Activated CD8-positive, alpha-beta memory T cell treated with anti-CD3 and anti-CD28 coated beads, Interleukin-2, amount 50 U/mL, for 24 hours (primary cell): ENCODE data around the gene GLTP.

Source experiments
- DNase-seq: peaks from one replicate; pipeline ENCODE4 v3.0.0-alpha.2; 2020; ENCODE audit errors: extremely low read depth

The GLTP gene

DNA sequence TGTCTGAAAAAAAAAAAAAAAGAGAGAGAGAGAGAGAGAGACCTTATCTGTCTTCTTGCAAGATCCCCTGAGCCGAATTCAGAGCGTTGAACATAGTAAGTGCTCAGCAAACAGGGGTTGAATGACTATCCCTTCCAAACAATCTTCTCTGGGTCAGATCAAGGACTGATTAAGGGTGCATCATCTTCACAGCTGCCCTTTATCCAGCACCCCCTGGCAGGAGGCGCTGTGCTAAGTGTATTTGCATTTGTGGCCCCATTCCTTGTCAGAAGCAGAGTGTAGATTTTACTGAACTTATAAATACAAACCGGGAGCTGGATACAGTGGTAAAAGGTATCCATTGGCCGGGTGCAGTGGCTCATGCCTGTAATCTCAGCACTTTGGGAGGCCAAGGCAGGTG is 38.3 kb downstream of the GLTP start:
- no peak for DNase-seq

- no peak for DNase-seq
Observed at GRCh38 chr12:109841356-109841755, 39.0 kb downstream of the GLTP start.

GRCh38 chr12:109840305-109841074 is 39.9 kb downstream of the GLTP start:
- DNase-seq, result no peak

DNA sequence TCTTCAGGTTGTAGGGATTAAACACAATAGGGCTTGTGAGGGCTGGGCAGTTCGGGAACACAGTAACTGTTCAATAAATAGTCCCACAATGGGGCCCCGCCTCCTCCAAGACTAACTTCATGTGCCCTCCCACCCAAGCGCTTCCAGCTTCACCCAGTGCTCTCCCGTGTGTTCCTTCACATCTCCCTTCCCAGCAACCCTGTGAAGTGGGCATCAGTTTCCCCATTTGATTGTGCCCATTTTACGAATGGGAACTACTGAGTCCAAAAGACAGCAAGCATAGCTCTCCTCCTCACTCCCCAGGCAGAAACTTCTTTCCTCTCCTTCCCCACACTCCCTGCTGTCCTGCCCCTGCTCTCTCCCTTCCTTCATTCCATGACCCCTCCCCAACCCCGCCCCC is 40.9 kb downstream of the GLTP start:
- no peak for DNase-seq

DNA sequence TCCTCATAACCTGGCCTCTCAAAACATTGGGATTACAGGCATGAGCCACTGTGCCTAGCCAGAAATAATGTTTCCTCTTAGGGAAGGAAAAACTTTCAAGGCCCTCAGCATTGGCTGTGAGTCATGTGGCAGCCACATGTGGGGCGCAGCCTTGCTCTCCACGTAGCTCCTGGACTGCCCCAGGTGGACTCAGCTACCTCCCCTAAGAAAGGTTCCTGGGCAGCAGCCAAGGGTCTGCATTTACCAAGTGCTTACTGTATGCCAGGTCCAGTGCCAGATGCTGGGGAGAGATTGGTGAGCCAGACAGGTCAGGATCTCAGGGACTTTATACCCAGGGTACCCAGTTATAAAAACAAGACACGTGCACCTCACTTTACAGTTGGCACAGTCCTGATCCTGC is 43.4 kb downstream of the GLTP start:
- DNase-seq, result no peak

DNA sequence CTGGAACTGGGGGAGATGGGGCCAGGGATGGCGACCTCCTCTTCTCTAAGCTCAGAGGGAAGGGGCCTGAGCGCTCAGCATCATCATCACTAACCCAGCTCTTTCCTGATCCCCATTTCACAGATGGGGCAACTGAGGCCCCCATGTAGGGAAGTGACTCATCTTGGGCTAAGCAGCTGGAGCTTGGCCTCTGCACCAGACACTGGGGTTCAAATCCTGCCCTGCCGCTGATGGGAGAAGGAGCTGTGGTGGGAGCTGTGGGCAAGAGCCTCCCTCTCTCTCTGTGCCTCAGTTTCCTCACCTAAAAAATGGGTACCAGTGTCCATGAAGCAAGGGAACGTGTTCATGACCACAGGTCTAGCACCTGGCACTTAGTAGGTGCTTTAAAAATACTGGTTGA is 44.5 kb downstream of the GLTP start:
- DNase-seq, result no peak

GRCh38 chr12:109833307-109834189 is 46.8 kb downstream of the GLTP start, which contains the start of gene TRPV4:
Gene TRPV4 (minus strand): TSS chr12:109833398. CDS start chr12:109814796, 18,602 bp downstream.
- DNase-seq, result no peak

GRCh38 chr12:109832541-109833306 is 47.6 kb downstream of the GLTP start:
- no peak for DNase-seq

- DNase-seq, result no peak
Observed at GRCh38 chr12:109831929-109832328, 48.4 kb downstream of the GLTP start.

- no peak for DNase-seq
Observed at GRCh38 chr12:109831365-109831764, 49.0 kb downstream of the GLTP start.

DNA sequence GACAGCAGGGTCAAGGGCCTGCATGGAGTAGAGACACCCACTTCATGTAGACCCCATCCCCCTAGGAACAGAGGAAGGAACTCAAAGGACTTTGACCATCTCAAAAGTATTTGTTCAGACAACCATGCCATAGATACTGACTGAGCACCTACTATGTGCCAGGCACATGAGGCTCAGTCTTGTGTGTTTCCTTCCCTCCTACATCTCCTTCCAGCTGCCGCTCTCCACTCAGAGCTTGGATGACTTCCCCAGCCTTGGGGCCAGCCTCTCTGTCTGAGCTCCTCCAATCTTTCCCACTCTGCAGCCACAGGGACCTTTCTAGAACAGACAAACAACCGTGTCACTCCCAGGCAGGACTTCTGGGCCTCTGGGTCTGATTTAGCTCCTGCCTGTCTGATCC is 49.6 kb downstream of the GLTP start:
- no peak for DNase-seq

- no peak for DNase-seq
Observed at GRCh38 chr12:109830267-109830666, 50.1 kb downstream of the GLTP start.

DNA sequence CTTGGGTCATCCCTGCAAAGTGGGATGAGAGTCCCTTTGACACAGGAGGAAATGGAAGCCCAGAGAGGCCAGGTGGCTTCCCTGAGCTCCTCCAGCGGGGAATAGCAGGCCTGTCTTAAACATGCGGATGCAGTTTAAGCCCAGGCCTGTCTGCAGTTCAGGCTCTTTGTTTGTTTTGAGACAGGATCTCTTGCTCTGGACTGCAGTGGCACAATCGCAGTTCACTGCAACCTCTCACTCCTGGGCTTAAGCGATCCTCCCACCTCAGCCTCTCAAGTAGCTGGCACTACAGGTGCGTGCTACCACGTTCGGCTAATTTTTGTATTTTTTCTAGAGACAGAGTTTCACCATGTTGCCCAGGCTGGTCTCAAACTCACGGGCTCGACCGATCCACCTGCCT is 50.7 kb downstream of the GLTP start:
- DNase-seq, result no peak

DNA sequence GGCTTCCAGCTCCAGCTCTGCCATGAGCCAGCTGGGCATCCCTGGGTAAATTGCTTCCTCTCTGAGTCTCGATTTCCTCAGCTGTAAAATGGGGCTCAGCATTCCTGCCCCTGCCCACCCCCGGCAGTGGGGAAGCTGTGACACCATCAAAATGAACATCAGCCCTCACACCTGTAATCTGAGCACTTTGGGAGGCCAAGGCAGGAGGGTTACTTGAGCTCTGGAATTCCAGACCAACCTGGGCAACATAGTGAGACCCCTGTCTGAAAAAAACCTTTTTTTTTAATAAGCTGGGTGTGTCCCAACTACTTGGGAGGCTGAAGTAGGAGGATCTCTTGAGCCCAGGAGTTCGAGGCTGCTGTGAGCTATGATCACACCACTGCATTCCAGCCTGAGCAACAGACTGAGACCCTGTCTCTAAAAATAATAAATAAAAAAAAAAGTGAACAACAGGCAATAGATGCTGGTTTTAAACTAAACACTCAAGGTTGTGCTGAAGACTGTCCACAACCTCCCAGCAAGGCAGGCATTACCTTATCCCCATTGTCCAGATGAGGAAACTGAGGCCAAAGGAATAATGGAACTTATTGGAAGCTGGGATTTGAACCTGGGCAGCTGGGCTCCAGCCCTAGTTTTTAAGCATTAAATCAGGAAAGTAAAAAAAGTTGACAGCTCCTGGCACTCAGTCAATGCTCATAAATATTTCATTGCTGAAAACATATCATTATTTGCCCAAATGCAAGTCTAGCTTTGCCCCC is 51.4 kb downstream of the GLTP start:
- no peak for DNase-seq

- DNase-seq, result no peak
Observed at GRCh38 chr12:109827566-109828550, 52.5 kb downstream of the GLTP start.

GRCh38 chr12:109827080-109827479 is 53.3 kb downstream of the GLTP start:
- no peak for DNase-seq

DNA sequence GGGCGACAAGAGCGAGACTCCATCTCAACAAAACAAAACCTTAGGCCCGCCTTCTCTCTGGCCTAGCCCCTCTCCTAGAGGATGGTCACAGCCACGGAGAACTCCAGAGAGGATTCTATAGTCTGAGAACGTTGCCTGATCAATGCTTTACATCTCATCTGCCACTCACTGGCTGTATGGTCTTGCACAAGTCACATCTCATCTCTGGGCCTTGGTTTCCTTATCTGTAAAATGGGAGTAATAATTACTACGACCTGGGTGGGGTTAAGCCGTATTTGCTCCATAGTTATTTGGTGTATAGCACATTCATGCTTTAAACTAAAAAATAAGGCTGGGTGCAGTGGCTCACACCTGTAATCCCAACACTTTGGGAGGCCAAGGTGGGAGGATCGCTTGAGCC is 55.6 kb downstream of the GLTP start:
- DNase-seq, result no peak

DNA sequence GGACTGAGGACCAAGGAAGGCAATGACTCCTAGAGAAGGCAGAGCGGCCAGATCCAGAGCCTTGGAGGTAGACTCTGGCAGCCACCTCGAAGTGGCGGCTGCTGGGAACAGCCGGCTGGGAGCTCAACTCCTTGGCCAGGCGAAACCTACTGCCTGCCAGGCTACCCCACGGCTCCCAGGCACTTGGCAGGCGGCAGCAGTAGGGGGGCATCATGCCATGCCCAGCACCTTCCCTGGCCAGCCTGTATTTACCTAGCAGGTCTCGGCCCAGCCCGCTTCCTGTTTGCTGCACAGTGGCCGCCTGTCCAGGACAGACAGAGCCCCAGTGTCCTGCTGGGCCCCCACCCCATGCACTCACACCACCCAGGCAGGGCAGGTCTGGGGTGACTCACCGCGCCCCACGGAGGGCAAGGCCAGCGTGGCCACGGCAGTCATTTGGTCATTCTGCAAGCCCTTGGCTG is 57.4 kb downstream of the GLTP start:
- no peak for DNase-seq

DNA sequence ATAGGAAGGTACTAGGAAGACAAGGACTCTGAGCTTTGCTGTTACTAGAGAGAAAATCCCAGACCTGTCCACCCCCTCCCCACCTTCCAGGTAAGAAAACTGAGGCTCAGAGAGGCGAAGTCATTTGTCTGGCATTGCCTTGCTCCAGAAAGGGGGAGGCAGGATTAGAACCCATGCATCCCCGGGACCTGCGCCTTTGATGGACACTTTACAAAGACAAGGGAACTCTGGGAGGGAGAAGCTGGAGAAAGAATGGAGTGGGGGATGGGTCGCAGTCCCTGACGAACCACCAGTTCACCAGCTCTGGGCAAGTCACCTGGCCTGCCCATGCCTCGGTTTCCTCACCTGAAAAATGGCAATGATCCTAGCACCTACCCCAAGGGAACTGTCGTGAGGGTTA is 57.9 kb downstream of the GLTP start:
- DNase-seq, result no peak

GRCh38 chr12:109821968-109822367 is 58.4 kb downstream of the GLTP start:
- DNase-seq, result no peak
